Ovary (tissue), 9 donors: ENCODE measurements around the gene CAV1. TPM values are rescaled to one million over a fixed set of nuclear protein-coding genes. Genes with fewer than 3 reads are reported as not detected.

Experiments used
- DNase-seq, 5 donors: peaks; one replicate each; pipeline ENCODE4 v3.0.0-alpha.2; 2019 to 2020
- H3K27ac ChIP-seq, 2 donors: fragments of 200-600 bp; one replicate each; pipeline versions ENCODE4 v1.5.1 to v1.8.0; 2019 to 2022
- H3K27me3 ChIP-seq: fragments of 200-600 bp; one replicate; pipeline ENCODE4 v1.8.0; 2022
- H3K36me3 ChIP-seq: fragments of 200-600 bp; sonication (generic); one replicate; pipeline ENCODE4 v1.5.1; 2019
- H3K4me1 ChIP-seq: one replicate; pipeline ENCODE4 v1.8.1; 2013; ENCODE audit warnings: mild to moderate bottlenecking, moderate library complexity; ENCODE audit not compliant: insufficient read depth
- H3K4me3 ChIP-seq: fragments of 200-600 bp; sonication (generic); one replicate; pipeline ENCODE4 v1.5.1; 2017
- H3K9me3 ChIP-seq, 2 donors: fragments of 200-600 bp in 1 of 2; sonication (generic) in 1 of 2; one replicate each; pipeline versions ENCODE4 v1.5.1 to v1.8.1; 2013 to 2019; ENCODE audit warnings: mild to moderate bottlenecking in 1 of 2, moderate library complexity in 1 of 2
- EP300 ChIP-seq: sonication (generic); formaldehyde crosslinking; IDR thresholded peaks from one replicate; pipeline ENCODE4 v1.6.1; 2017; ENCODE audit warnings: antibody characterized with exemption
- POLR2A ChIP-seq: fragments of 450-650 bp; IDR thresholded peaks from one replicate; pipeline ENCODE4 v1.6.1; 2017; ENCODE audit warnings: antibody characterized with exemption, mild to moderate bottlenecking, moderate library complexity
- WGBS, 3 donors: extraction: QIAGEN DNeasy Blood & Tissue Kit in 1 of 3; methylation state at CpG; one replicate each; pipeline versions ENCODE4 v1.1.5 to v1.1.7; 2013 to 2017; 5-methylcytosine and 5-hydroxymethylcytosine counted together
- intact Hi-C, 4 donors: fragments of 100-400 bp; cut with DNase I; formaldehyde crosslinking; loops; one replicate each; pipeline versions ENCODE4 v1.11.0 to v1.15.1; 2022 to 2023
- polyA plus RNA-seq, 2 donors: library from polyadenylated mRNA; stranded (reverse); fragments of 200-250 nt in 1 of 2; fragments of 350-450 nt in 1 of 2; fragmentation: Illumina TruSeq in 1 of 2; extraction: RNeasy Lipid Tissue Mini Kit (QIAGEN cat#74804) in 1 of 2; gene quantifications; one replicate each; pipeline ENCODE4 v1.2.3, GENCODE V29; 2013 to 2014
- total RNA-seq, 7 donors: library from RNA; depleted of rRNA in 2 of 7; stranded (reverse); fragments of >200 nt in 2 of 7; fragmentation: NEBNext Ultra II Directional in 3 of 7; extraction: Animal tissue kit (Norgen Biotek cat#: 25700) in 3 of 7; gene quantifications; one replicate each; pipeline versions ENCODE4 v1.1.0 to v1.2.4, GENCODE V29; 2016 to 2023
- TF ChIP-seq, protein P1 (sequence below), 3 donors: fragments of 450-650 bp in 2 of 3; fragments of 200-600 bp in 1 of 3; IDR thresholded peaks; one replicate each; pipeline versions ENCODE4 v1.5.1 to v1.8.0; 2016 to 2022; ENCODE audit warnings: antibody characterized with exemption in 3 of 3, mild to moderate bottlenecking in 1 of 3
- donor health status: DM: no; HTN: no; CAD: no; lungs with moderate emphysema.
- donor health status: DM: no; HTN: no; CAD: no.
- donor health status: Bipolar disorder and iron deficiency.
- donor health status: DM: yes; HTN: yes; CAD: no.
- donor health status: DM: no; HTN: no; CAD: no.
- donor health status: DM: yes; HTN: yes; CAD: no.

The CAV1 gene
- total and polyA plus RNA-seq, 9 donors = 47.3 to 287 (median 101) TPM

GRCh38 chr7:116487907-116488521, 36.8 kb upstream of the CAV1 start:
- Histone ChIP-seq H3K27me3 (no peaks in the 10 kb centered on the region), H3K4me1 (peaks cover 4% of the 10 kb centered on the region), H3K36me3 (no peaks in the 10 kb centered on the region), H3K27ac (no peak overlapping the region), H3K4me3 (no peak overlapping the region), H3K9me3 (no peaks in the 10 kb centered on the region)
- intact Hi-C loops = no loop called here
- no peak for TF ChIP-seq EP300
- no peak for TF ChIP-seq POLR2A
- TF ChIP-seq, protein P1, sequence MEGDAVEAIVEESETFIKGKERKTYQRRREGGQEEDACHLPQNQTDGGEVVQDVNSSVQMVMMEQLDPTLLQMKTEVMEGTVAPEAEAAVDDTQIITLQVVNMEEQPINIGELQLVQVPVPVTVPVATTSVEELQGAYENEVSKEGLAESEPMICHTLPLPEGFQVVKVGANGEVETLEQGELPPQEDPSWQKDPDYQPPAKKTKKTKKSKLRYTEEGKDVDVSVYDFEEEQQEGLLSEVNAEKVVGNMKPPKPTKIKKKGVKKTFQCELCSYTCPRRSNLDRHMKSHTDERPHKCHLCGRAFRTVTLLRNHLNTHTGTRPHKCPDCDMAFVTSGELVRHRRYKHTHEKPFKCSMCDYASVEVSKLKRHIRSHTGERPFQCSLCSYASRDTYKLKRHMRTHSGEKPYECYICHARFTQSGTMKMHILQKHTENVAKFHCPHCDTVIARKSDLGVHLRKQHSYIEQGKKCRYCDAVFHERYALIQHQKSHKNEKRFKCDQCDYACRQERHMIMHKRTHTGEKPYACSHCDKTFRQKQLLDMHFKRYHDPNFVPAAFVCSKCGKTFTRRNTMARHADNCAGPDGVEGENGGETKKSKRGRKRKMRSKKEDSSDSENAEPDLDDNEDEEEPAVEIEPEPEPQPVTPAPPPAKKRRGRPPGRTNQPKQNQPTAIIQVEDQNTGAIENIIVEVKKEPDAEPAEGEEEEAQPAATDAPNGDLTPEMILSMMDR (IDR thresholded peaks at IDR 0.05) = no peak
- no peak for DNase-seq
- WGBS, 3 donors = 79 to 82% (median 80%) methylated on average over 5 of the region's 5 CpGs

GRCh38 chr7:116490351-116490750, 34.5 kb upstream of the CAV1 start:
- intact Hi-C loops = no loop called here
- no peak for TF ChIP-seq EP300
- TF ChIP-seq POLR2A = no peak
- TF ChIP-seq, protein P1 (IDR thresholded peaks at IDR 0.05) = no peak
- H3K27ac ChIP-seq = no peak overlapping the region

DNA sequence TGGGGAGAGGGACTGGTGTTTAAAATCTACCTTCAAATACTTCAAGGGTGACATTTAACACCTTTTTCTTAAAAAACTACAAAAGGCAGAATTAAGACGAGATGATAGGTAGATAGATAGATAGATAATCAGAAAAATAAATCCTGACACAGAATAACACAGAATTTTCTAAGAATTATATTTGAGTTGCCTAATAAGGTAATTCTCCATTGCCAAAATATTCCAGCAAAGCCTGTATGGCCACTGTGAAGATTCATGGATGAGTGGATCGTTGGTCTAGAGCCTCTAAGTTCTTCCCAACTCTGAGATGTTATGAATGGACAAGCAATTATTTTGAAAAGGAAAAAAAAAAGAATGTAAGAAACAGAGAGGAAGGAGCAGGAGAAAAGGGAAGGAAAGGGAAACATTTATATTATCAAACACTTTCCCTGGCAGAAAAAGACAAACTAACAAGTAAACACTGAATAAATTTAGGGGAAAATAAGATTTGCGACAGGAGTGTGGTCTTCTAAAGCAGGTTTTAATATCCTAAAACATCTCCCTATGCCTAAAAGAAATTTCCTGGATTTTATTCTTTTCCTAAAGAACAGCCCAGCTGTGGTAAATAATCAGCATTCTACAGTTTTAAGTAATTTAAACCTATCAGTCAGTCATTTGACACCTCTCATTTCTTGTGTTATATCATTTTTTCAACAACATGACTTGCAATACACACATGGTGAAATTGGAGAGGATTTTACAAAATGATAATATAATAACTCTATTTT, 32.8 kb upstream of the CAV1 start:
- DNase-seq = no peak
- no peak overlapping the region for H3K4me3 ChIP-seq
- 26 to 43% (median 34%) methylated on average over 3 of the region's 3 CpGs for WGBS, 3 donors
- H3K4me1 ChIP-seq = peaks cover 3% of the 10 kb centered on the region
- no peaks in the 10 kb centered on the region for H3K27me3 ChIP-seq
- H3K36me3 ChIP-seq = no peaks in the 10 kb centered on the region
- peak overlapping the region in 1 of 2 donors; percentile 3 for H3K27ac ChIP-seq
- TF ChIP-seq EP300 = no peak
- TF ChIP-seq POLR2A = no peak
- TF ChIP-seq, protein P1 (IDR thresholded peaks at IDR 0.05) = no peak
- H3K9me3 ChIP-seq = no peaks in the 10 kb centered on the region
- intact Hi-C loops = loop anchor here in 1 of 4 donors (2.0 kb wide), 1 partner anchor 33 kb away; the partner anchor contains the start of gene CAV1

More at GRCh38 chr7:116490351-116490750, 34.5 kb upstream of the CAV1 start:
- Histone ChIP-seq H3K4me1 (peaks cover 3% of the 10 kb centered on the region), H3K27me3 (no peaks in the 10 kb centered on the region), H3K36me3 (no peaks in the 10 kb centered on the region), H3K9me3 (no peaks in the 10 kb centered on the region), H3K4me3 (no peak overlapping the region)
- DNase-seq = no peak
- 42 to 59% (median 45%) methylated on average over 2 of the region's 2 CpGs for WGBS, 3 donors

GRCh38 chr7:116492654-116493109, 32.2 kb upstream of the CAV1 start:
- Histone ChIP-seq H3K27ac (peak overlapping the region in 1 of 2 donors; percentile 32), H3K36me3 (no peaks in the 10 kb centered on the region), H3K9me3 (no peaks in the 10 kb centered on the region), H3K4me1 (peaks cover 3% of the 10 kb centered on the region), H3K27me3 (no peaks in the 10 kb centered on the region), H3K4me3 (no peak overlapping the region)
- intact Hi-C loops = loop anchor here in 1 of 4 donors (2.0 kb wide), 1 partner anchor 32 kb away; the partner anchor contains the start of gene CAV1
- whole genome bisulfite sequencing, 3 donors = 20 to 48% (median 24%) methylated on average over 3 of the region's 3 CpGs
- no peak for DNase-seq
- TF ChIP-seq POLR2A (no peak), EP300 (no peak)
- TF ChIP-seq, protein P1 (IDR thresholded peaks at IDR 0.05) = no peak
